ENCODE data around the gene GFOD1.

GFOD1 gene

DNA sequence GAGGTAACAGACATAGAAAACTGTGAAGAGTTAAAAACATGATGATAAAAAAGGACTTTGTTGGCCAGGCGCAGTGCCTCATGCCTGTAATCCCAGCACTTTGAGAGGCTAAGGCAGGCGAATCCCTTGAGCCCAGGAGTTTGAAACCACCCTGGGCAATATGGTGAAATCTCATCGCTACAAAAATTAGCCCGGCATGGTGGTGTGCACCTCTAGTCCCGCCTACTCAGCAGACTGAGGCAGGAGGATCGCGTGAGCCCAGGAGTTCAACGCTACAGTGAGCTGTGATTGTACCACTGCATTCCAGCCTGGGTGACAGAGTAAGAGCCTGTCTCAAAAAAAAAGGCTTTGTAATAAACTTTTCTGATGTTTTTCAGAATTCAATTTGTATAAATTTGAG lies 60.1 kb downstream of the GFOD1 start:
- Histone ChIP-seq H3K9ac (ENCODE audit: low read length) (no peak overlapping the region), H3K36me3 (ENCODE audit: control insufficient read depth, insufficient read depth, low read length, severe bottlenecking) (no peaks in the 10 kb centered on the region), H3K27me3 (replicated peaks; ENCODE audit: control insufficient read depth, insufficient read depth, low read length) (no peaks in the 10 kb centered on the region), H3K9me3 (ENCODE audit: control insufficient read depth, low read length) (no peaks in the 10 kb centered on the region), H3K4me1 (ENCODE audit: control insufficient read depth, insufficient read depth, low read length) (peaks cover 3% of the 10 kb centered on the region), H3K4me3 (ENCODE audit: low read length) (no peak overlapping the region)
- DNase-seq (ENCODE audit: low read depth): no peak

GRCh38 chr6:13425943-13426931 lies 61.2 kb downstream of the GFOD1 start:
- Histone ChIP-seq H3K9ac (ENCODE audit: low read length) (no peak overlapping the region), H3K36me3 (ENCODE audit: control insufficient read depth, insufficient read depth, low read length, severe bottlenecking) (no peaks in the 10 kb centered on the region), H3K4me3 (ENCODE audit: low read length) (no peak overlapping the region), H3K27me3 (replicated peaks; ENCODE audit: control insufficient read depth, insufficient read depth, low read length) (no peaks in the 10 kb centered on the region), H3K9me3 (ENCODE audit: control insufficient read depth, low read length) (no peaks in the 10 kb centered on the region), H3K4me1 (ENCODE audit: control insufficient read depth, insufficient read depth, low read length) (no peaks in the 10 kb centered on the region)
- no peak for DNase-seq (ENCODE audit: low read depth)

DNA sequence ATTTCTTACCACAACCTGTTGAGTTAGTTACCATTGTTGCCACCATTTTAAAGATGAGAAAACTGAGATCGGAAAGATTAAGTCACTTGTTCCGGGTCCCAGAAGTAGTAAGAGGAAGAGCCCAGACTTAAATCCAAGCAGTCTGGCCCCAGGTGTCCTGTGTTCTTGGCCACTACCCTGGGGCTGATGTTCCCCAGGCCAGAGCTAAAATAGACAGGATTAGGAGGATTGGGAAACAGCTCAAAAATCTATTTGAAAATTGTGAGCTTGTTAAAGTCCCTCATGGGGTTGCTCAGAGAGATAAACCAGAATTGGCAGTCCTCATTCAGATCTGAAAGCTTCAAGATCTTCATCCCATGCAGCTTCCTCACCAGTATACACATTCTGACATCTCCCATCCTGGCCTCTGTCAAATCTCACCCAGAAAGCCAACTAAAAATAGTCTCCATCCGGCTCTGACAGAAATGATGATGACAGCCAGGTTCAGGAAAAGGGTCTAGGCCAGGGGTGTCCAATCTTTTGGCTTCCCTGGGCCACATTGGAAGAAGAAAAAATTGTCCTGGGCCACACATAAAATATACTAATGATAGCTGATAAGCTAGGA lies 62.0 kb downstream of the GFOD1 start:
- Histone ChIP-seq H3K9ac (ENCODE audit: low read length) (no peak overlapping the region), H3K27me3 (replicated peaks; ENCODE audit: control insufficient read depth, insufficient read depth, low read length) (no peaks in the 10 kb centered on the region), H3K36me3 (ENCODE audit: control insufficient read depth, insufficient read depth, low read length, severe bottlenecking) (no peaks in the 10 kb centered on the region), H3K4me1 (ENCODE audit: control insufficient read depth, insufficient read depth, low read length) (no peaks in the 10 kb centered on the region), H3K9me3 (ENCODE audit: control insufficient read depth, low read length) (no peaks in the 10 kb centered on the region), H3K4me3 (ENCODE audit: low read length) (no peak overlapping the region)
- no peak for DNase-seq (ENCODE audit: low read depth)

DNA sequence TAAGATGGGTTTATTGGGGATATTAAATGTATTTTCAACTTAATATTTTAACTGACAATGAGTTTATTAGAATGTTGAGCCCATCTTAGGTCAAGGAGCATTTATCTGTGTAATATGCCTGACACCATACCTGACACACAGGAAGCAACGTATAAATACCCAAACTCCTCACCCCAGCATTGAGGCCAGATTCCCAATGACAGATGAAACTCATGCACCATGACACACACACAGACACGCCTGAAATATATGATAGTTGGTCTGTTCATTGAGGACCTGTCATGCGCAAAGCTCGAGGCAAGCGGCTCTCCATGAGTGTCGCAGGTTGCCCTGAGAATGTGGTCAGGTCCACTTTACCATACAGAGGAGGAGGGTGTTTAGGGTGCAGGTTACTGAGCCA lies 64.1 kb downstream of the GFOD1 start:
- Histone ChIP-seq H3K4me1 (ENCODE audit: control insufficient read depth, insufficient read depth, low read length) (no peaks in the 10 kb centered on the region), H3K27me3 (replicated peaks; ENCODE audit: control insufficient read depth, insufficient read depth, low read length) (no peaks in the 10 kb centered on the region), H3K9ac (ENCODE audit: low read length) (no peak overlapping the region), H3K36me3 (ENCODE audit: control insufficient read depth, insufficient read depth, low read length, severe bottlenecking) (no peaks in the 10 kb centered on the region), H3K4me3 (ENCODE audit: low read length) (no peak overlapping the region), H3K9me3 (ENCODE audit: control insufficient read depth, low read length) (no peaks in the 10 kb centered on the region)
- DNase-seq (ENCODE audit: low read depth): no peak

GRCh38 chr6:13422681-13423221 lies 64.6 kb downstream of the GFOD1 start:
- Histone ChIP-seq H3K4me1 (ENCODE audit: control insufficient read depth, insufficient read depth, low read length) (no peaks in the 10 kb centered on the region), H3K36me3 (ENCODE audit: control insufficient read depth, insufficient read depth, low read length, severe bottlenecking) (no peaks in the 10 kb centered on the region), H3K9ac (ENCODE audit: low read length) (no peak overlapping the region), H3K4me3 (ENCODE audit: low read length) (no peak overlapping the region), H3K27me3 (replicated peaks; ENCODE audit: control insufficient read depth, insufficient read depth, low read length) (no peaks in the 10 kb centered on the region), H3K9me3 (ENCODE audit: control insufficient read depth, low read length) (no peaks in the 10 kb centered on the region)
- peak; percentile 31 for DNase-seq (ENCODE audit: low read depth)

GRCh38 chr6:13421425-13422059 lies 65.9 kb downstream of the GFOD1 start:
- H3K9ac ChIP-seq (ENCODE audit: low read length): no peak overlapping the region
- H3K4me3 ChIP-seq (ENCODE audit: low read length): no peak overlapping the region
- DNase-seq (ENCODE audit: low read depth): no peak
- H3K9me3 ChIP-seq (ENCODE audit: control insufficient read depth, low read length): no peaks in the 10 kb centered on the region
- H3K4me1 ChIP-seq (ENCODE audit: control insufficient read depth, insufficient read depth, low read length): no peaks in the 10 kb centered on the region
- H3K27me3 ChIP-seq (replicated peaks; ENCODE audit: control insufficient read depth, insufficient read depth, low read length): no peaks in the 10 kb centered on the region
- H3K36me3 ChIP-seq (ENCODE audit: control insufficient read depth, insufficient read depth, low read length, severe bottlenecking): no peaks in the 10 kb centered on the region

GRCh38 chr6:13420269-13420668 lies 67.1 kb downstream of the GFOD1 start:
- no peak overlapping the region for H3K9ac ChIP-seq (ENCODE audit: low read length)
- H3K27me3 ChIP-seq (replicated peaks; ENCODE audit: control insufficient read depth, insufficient read depth, low read length): no peaks in the 10 kb centered on the region
- no peaks in the 10 kb centered on the region for H3K4me1 ChIP-seq (ENCODE audit: control insufficient read depth, insufficient read depth, low read length)
- H3K9me3 ChIP-seq (ENCODE audit: control insufficient read depth, low read length): no peaks in the 10 kb centered on the region
- no peak for DNase-seq (ENCODE audit: low read depth)
- no peaks in the 10 kb centered on the region for H3K36me3 ChIP-seq (ENCODE audit: control insufficient read depth, insufficient read depth, low read length, severe bottlenecking)
- H3K4me3 ChIP-seq (ENCODE audit: low read length): no peak overlapping the region

- no peak overlapping the region for H3K4me3 ChIP-seq (ENCODE audit: low read length)
- no peaks in the 10 kb centered on the region for H3K36me3 ChIP-seq (ENCODE audit: control insufficient read depth, insufficient read depth, low read length, severe bottlenecking)
- H3K9ac ChIP-seq (ENCODE audit: low read length): no peak overlapping the region
- no peaks in the 10 kb centered on the region for H3K9me3 ChIP-seq (ENCODE audit: control insufficient read depth, low read length)
- H3K4me1 ChIP-seq (ENCODE audit: control insufficient read depth, insufficient read depth, low read length): no peaks in the 10 kb centered on the region
- DNase-seq (ENCODE audit: low read depth): no peak
- H3K27me3 ChIP-seq (replicated peaks; ENCODE audit: control insufficient read depth, insufficient read depth, low read length): no peaks in the 10 kb centered on the region
Measured at GRCh38 chr6:13419422-13420195, 67.8 kb downstream of the GFOD1 start.

- no peaks in the 10 kb centered on the region for H3K27me3 ChIP-seq (replicated peaks; ENCODE audit: control insufficient read depth, insufficient read depth, low read length)
- H3K9ac ChIP-seq (ENCODE audit: low read length): no peak overlapping the region
- no peak for DNase-seq (ENCODE audit: low read depth)
- peaks cover 1% of the 10 kb centered on the region for H3K4me1 ChIP-seq (ENCODE audit: control insufficient read depth, insufficient read depth, low read length)
- no peaks in the 10 kb centered on the region for H3K36me3 ChIP-seq (ENCODE audit: control insufficient read depth, insufficient read depth, low read length, severe bottlenecking)
- no peaks in the 10 kb centered on the region for H3K9me3 ChIP-seq (ENCODE audit: control insufficient read depth, low read length)
- H3K4me3 ChIP-seq (ENCODE audit: low read length): no peak overlapping the region
Measured at GRCh38 chr6:13418844-13419243, 68.6 kb downstream of the GFOD1 start.

DNA sequence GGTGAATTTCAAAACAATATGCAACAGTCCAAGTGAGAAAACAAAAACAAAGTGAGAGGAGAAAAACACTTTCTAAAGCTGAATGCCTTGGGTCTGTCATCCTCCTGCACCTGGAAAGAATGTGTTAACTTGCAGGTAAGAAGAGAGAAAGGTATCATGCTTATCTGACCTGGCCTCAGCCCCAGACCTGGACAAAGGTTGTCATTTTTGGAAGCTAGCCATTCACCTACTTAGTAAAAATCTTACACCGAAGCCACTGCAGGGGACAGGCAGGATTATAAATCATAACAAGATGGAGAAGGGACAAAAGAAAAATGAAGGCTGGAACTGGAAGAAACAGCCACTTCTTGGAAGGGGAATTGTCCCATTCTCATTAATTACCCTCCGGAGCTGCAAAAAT lies 69.4 kb downstream of the GFOD1 start:
- no peak overlapping the region for H3K4me3 ChIP-seq (ENCODE audit: low read length)
- no peak for DNase-seq (ENCODE audit: low read depth)

More for the DNA sequence above, 69.4 kb downstream of the GFOD1 start:
- Histone ChIP-seq H3K4me1 (ENCODE audit: control insufficient read depth, insufficient read depth, low read length) (peaks cover 10% of the 10 kb centered on the region), H3K27me3 (replicated peaks; ENCODE audit: control insufficient read depth, insufficient read depth, low read length) (no peaks in the 10 kb centered on the region), H3K9ac (ENCODE audit: low read length) (no peak overlapping the region), H3K9me3 (ENCODE audit: control insufficient read depth, low read length) (no peaks in the 10 kb centered on the region), H3K36me3 (ENCODE audit: control insufficient read depth, insufficient read depth, low read length, severe bottlenecking) (no peaks in the 10 kb centered on the region)
